AG09309 (cell line): Measurements from ENCODE around the gene CHRNA7.

Experiments used
- DNase-seq: peaks from one replicate; pipeline ENCODE4 v3.0.0-alpha.2; 2010; ENCODE audit warnings: low read depth
- H3K4me3 ChIP-seq: 2 replicates; pipeline ENCODE4 v1.5.1; 2011; ENCODE audit warnings: mild to moderate bottlenecking, low read depth, low read length, moderate library complexity; ENCODE audit not compliant: control insufficient read depth
- TF ChIP-seq, protein P1 (sequence below): IDR thresholded peaks from 2 replicates; pipeline ENCODE4 v1.5.1; 2011; ENCODE audit warnings: mild to moderate bottlenecking, low read depth, low read length, inconsistent platforms; ENCODE audit not compliant: insufficient read depth, control insufficient read depth; ENCODE audit errors: missing control alignments

CHRNA7 gene

DNA sequence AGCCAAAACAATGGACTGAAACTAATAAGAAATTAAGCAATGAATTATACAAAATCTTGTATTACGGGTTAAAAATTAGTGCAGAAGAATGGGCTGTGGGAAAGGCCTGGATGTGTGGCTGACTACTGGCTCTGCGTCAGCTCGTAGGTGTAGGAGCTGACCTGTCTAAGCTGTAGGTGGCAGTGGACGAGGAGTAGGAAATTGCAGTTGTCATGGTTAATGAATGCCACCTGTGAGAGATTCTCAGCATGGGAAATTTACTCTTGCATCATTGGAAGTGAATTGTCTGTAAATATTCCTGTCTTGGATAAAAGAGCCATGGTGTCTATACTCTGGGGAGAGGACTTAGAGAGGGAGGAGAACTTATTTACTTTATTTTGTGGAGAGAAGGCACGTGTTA, 23.4 kb downstream of the CHRNA7 start:
- TF ChIP-seq, protein P1, sequence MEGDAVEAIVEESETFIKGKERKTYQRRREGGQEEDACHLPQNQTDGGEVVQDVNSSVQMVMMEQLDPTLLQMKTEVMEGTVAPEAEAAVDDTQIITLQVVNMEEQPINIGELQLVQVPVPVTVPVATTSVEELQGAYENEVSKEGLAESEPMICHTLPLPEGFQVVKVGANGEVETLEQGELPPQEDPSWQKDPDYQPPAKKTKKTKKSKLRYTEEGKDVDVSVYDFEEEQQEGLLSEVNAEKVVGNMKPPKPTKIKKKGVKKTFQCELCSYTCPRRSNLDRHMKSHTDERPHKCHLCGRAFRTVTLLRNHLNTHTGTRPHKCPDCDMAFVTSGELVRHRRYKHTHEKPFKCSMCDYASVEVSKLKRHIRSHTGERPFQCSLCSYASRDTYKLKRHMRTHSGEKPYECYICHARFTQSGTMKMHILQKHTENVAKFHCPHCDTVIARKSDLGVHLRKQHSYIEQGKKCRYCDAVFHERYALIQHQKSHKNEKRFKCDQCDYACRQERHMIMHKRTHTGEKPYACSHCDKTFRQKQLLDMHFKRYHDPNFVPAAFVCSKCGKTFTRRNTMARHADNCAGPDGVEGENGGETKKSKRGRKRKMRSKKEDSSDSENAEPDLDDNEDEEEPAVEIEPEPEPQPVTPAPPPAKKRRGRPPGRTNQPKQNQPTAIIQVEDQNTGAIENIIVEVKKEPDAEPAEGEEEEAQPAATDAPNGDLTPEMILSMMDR, result no peak
- DNase-seq, result no peak
- no peak overlapping the region for H3K4me3 ChIP-seq

DNA sequence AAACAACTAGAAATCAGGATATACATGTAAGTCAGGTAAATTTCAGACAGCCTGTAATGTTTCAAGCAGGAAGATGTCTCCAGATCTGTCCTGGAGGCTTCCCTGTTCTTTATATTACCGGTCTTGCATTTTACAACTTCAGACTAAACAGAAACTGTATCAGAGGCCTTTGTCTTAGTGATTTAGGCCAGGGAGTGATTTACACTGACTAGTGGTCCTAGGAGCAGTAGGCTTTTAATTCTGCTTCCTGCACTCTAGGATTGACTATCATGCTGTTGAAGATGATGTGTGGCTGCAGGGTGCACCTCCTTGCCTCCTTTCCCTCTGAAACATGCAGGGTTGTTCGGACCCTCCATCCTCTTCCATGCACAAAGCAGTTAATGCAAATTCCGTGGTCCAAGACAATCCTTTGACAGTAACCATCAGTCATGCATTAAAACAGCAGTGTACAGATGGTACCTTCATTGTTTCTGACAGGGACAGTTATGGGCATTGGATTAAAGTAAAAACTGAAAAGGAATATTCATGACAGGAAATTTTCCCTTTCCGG, 27.6 kb downstream of the CHRNA7 start:
- DNase-seq, result no peak
- TF ChIP-seq, protein P1, result no peak

DNA sequence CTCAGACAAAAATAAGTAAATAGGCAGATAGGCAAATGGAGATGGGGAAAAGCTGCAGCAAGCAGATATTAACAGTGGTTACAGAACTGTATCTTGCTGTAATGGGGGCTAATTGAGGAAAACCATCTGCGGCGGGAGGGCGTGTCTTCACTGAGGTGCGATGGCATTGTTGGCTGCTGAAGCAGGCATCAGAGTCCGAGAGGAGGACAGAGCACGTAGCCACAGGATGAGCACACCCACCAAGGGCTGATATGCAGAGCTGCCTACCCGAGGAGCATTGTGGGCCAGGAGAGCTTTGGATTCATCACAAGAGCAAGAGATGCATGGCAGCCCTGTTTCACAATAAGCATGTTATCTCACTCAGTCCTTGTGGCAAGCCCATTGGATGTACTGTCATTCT, 30.4 kb downstream of the CHRNA7 start:
- TF ChIP-seq, protein P1, result no peak
- no peak for DNase-seq

More for the DNA sequence above, 27.6 kb downstream of the CHRNA7 start:
- H3K4me3 ChIP-seq, result no peak overlapping the region

DNA sequence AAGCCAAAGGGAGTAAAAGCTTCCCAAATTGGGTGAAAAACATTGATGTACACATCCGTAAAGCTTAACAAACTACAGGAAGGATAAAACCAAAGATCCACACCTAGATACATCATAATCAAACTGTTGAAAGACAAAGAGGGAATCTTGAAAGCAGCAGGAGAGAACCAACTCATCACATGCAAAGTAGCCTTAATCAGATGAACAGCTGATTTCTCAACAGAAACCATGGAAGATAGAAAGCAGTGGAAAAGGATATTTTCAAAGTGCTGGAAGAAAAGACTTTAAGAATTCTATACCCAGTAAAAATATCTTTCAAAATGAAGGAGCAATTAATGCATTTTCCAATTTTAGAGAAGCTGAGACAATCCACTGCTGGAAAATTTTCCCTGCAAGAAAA, 36.8 kb downstream of the CHRNA7 start:
- no peak overlapping the region for H3K4me3 ChIP-seq
- DNase-seq, result no peak
- TF ChIP-seq, protein P1, result no peak

More for the DNA sequence above, 30.4 kb downstream of the CHRNA7 start:
- H3K4me3 ChIP-seq, result no peak overlapping the region

DNA sequence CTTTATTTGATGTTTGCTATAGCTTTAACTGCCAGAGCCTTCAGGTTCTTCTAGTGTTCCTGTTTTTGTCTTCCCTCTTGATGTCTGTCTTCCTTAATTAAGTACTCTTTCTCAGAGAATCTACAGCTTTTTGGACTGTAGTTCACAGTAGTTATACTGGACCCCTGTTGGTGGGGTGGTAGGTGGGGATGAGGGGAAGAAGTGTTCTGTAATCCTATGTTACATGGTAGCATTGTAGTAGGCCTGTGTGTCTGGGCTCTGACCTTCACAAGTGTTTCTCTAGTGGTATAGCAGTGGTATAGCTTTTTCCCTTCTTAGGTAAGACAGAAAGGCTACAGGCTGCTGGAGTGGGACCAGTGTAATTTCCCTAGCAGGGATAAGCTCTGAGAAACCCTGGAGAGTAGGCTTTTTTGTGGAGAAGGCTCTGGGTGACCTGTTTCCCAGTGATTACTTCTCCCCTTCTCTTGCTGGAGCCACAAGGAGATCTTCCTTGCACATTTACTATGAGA, 59.6 kb downstream of the CHRNA7 start:
- DNase-seq, result no peak
- H3K4me3 ChIP-seq, result no peak overlapping the region

DNA sequence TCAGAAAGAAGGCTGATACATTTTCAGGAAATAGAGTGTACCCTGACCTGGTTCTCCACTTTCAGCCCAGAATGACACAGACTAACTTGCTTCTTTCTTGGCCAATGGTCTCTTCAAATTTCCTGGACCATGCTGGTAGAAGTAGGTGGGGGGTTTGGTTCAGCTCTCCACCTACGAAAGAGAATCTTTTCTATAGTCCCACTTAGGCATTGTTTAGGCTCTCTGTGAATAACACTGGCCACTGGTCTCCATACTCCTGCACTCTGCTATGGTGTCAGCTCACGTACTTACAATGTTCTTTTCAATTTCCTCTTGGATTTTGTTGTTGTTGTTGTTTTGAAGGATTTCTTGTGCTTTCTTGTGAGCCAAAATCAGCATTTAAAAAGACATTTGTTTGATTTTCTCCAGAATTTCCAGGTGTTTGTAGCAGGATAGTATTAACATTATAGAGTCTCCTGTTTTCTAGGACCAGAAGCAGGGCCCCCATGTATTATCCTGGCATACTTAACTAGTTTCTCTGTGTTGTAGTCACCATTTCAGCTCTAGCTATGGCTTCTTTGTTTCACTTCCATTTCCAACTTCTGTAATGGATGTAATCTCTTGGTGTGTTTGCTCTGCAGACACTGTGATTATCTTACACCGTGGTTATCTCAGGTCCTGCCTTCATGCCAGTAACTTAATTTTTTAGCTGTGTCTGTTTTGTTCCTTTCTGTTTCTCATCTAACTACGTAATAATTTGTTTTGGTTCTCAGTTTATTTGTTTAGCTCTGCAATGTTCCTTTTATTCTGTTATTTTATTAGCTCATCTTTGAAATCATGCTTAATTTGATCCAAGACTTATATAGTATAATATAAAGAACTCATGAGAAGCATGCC, 61.4 kb downstream of the CHRNA7 start:
- DNase-seq, result no peak
- no peak overlapping the region for H3K4me3 ChIP-seq
- TF ChIP-seq, protein P1, result no peak

More for the DNA sequence above, 59.6 kb downstream of the CHRNA7 start:
- TF ChIP-seq, protein P1, result no peak
